GM19395 (cell line): ENCODE measurements around the gene GRIK4.

Source experiments
- ATAC-seq: cut with Tn5 transposase; IDR thresholded peaks from one replicate; pipeline ENCODE4 v1.9.1; 2021; ENCODE audit warnings: mild to moderate bottlenecking, moderate library complexity; ENCODE audit not compliant: unreplicated experiment

GRIK4 gene

GRCh38 chr11:120893440-120894201 is 382.1 kb downstream of the GRIK4 start:
- ATAC-seq: peak; percentile 84

GRCh38 chr11:120894202-120894985 is 382.8 kb downstream of the GRIK4 start:
- no peak for ATAC-seq

- no peak for ATAC-seq
Measured at GRCh38 chr11:120896687-120897086, 385.1 kb downstream of the GRIK4 start.

- no peak for ATAC-seq
Measured at GRCh38 chr11:120898568-120898967, 387.0 kb downstream of the GRIK4 start.

GRCh38 chr11:120899720-120900119 is 388.2 kb downstream of the GRIK4 start:
- ATAC-seq: no peak

- ATAC-seq: no peak
Measured at GRCh38 chr11:120900643-120901042, 389.1 kb downstream of the GRIK4 start.

GRCh38 chr11:120903686-120904085 is 392.1 kb downstream of the GRIK4 start:
- ATAC-seq: no peak

- no peak for ATAC-seq
Measured at GRCh38 chr11:120904116-120904515, 392.6 kb downstream of the GRIK4 start.

GRCh38 chr11:120906766-120907165 is 395.2 kb downstream of the GRIK4 start:
- ATAC-seq: no peak

GRCh38 chr11:120907971-120908370 is 396.4 kb downstream of the GRIK4 start:
- no peak for ATAC-seq

GRCh38 chr11:120908461-120909181 is 397.1 kb downstream of the GRIK4 start:
- ATAC-seq: no peak

GRCh38 chr11:120909676-120910416 is 398.3 kb downstream of the GRIK4 start:
- ATAC-seq: no peak

GRCh38 chr11:120911943-120912342 is 400.4 kb downstream of the GRIK4 start:
- no peak for ATAC-seq

- no peak for ATAC-seq
Measured at GRCh38 chr11:120912504-120912903, 401.0 kb downstream of the GRIK4 start.

GRCh38 chr11:120912915-120913314 is 401.4 kb downstream of the GRIK4 start:
- no peak for ATAC-seq

GRCh38 chr11:120914021-120914420 is 402.5 kb downstream of the GRIK4 start:
- ATAC-seq: no peak

GRCh38 chr11:120914601-120915000 is 403.1 kb downstream of the GRIK4 start:
- no peak for ATAC-seq

GRCh38 chr11:120917559-120918239 is 406.2 kb downstream of the GRIK4 start:
- ATAC-seq: peak; percentile 70

GRCh38 chr11:120918257-120918656 is 406.7 kb downstream of the GRIK4 start:
- peak; percentile 61 for ATAC-seq

GRCh38 chr11:120919045-120919444 is 407.5 kb downstream of the GRIK4 start:
- ATAC-seq: no peak
